ENCODE measurements around the gene TMEM151B.
"Not testable (repeated sequence)": the region's sequence is repeated elsewhere in the genome, so short reads cannot be mapped to it uniquely, and the experiment has no call there.

DNA sequence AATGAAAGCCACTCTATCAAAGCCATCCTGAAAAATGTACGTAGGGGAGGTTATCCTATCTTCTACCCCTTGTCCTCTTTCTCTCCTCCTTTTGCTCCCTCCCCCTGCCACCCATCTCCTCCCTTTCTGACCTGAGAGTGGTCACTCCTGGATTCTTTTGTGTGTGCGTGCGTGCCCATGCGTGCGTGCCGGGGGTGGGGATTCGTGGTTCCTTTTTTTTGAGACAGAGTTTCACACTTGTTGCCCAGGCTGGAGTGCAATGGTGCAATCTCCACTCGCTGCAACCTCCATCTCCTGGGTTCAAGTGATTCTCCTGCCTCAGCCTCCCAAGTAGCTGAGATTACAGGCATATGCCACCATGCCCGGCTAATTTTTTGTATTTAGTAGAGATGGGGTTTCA, 38.8 kb upstream of the TMEM151B start:
- TF ChIP-seq, protein P1, sequence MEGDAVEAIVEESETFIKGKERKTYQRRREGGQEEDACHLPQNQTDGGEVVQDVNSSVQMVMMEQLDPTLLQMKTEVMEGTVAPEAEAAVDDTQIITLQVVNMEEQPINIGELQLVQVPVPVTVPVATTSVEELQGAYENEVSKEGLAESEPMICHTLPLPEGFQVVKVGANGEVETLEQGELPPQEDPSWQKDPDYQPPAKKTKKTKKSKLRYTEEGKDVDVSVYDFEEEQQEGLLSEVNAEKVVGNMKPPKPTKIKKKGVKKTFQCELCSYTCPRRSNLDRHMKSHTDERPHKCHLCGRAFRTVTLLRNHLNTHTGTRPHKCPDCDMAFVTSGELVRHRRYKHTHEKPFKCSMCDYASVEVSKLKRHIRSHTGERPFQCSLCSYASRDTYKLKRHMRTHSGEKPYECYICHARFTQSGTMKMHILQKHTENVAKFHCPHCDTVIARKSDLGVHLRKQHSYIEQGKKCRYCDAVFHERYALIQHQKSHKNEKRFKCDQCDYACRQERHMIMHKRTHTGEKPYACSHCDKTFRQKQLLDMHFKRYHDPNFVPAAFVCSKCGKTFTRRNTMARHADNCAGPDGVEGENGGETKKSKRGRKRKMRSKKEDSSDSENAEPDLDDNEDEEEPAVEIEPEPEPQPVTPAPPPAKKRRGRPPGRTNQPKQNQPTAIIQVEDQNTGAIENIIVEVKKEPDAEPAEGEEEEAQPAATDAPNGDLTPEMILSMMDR (IDR thresholded peaks at IDR 0.05; ENCODE audit: insufficient read depth, low read depth, low read length): not testable (repeated sequence)
- TF ChIP-seq EZH2 (IDR thresholded peaks at IDR 0.05; ENCODE audit: insufficient read depth, low read length): not testable (repeated sequence)

All from astrocyte (in vitro differentiated cells and primary cell).